SK-N-SH treated with all-trans-retinoic acid at 6 μM for 48 hours (cell line): ENCODE measurements around the gene MRPS18A.
"Not testable (repeated sequence)": the region's sequence is repeated elsewhere in the genome, so short reads cannot be mapped to it uniquely, and the experiment has no call there.

Experiments
- ATAC-seq: fragments of 200-7000 bp; cut with Tn5 transposase; 3 replicates; pipeline ENCODE4 v1.9.1; 2020; ENCODE audit warnings: mild to moderate bottlenecking, moderate library complexity
- ARNTL ChIP-seq: fragments of 450-650 bp; formaldehyde crosslinking; IDR thresholded peaks from 2 replicates; pipeline ENCODE4 v1.5.0; 2020; ENCODE audit warnings: low read depth, mild to moderate bottlenecking, moderate library complexity, borderline replicate concordance
- BACH2 ChIP-seq: fragments of 250-450 bp; sonication (Bioruptor Pico); IDR thresholded peaks from 2 replicates; pipeline ENCODE4 v1.9.0; 2021; ENCODE audit warnings: mild to moderate bottlenecking, borderline replicate concordance
- CREB5 ChIP-seq: fragments of 250-450 bp; sonication (Bioruptor Pico); IDR thresholded peaks from 2 replicates; pipeline ENCODE4 v1.5.1; 2020; ENCODE audit warnings: low read depth, mild to moderate bottlenecking, moderate library complexity
- CSDC2 ChIP-seq: fragments of 250-450 bp; sonication (Bioruptor Pico); IDR thresholded peaks from 2 replicates; pipeline ENCODE4 v1.5.0; 2020; ENCODE audit warnings: mild to moderate bottlenecking, moderate library complexity
- CSRNP3 ChIP-seq: fragments of 250-450 bp; sonication (Bioruptor Pico); IDR thresholded peaks from 2 replicates; pipeline ENCODE4 v1.5.1; 2021; ENCODE audit warnings: mild to moderate bottlenecking, moderate library complexity
- ESRRG ChIP-seq: fragments of 250-450 bp; sonication (Bioruptor Pico); IDR thresholded peaks from 2 replicates; pipeline ENCODE4 v1.6.1; 2021; ENCODE audit warnings: mild to moderate bottlenecking
- GLIS3 ChIP-seq: fragments of 250-450 bp; sonication (Bioruptor Pico); IDR thresholded peaks from 2 replicates; pipeline ENCODE4 v1.5.0; 2020; ENCODE audit warnings: mild to moderate bottlenecking, moderate library complexity
- ISL1 ChIP-seq: fragments of 250-450 bp; sonication (Bioruptor Pico); IDR thresholded peaks from 2 replicates; pipeline ENCODE4 v2.1.2; 2022; ENCODE audit warnings: mild to moderate bottlenecking, moderate library complexity
- OSR1 ChIP-seq: fragments of 250-450 bp; sonication (Bioruptor Pico); IDR thresholded peaks from 2 replicates; pipeline ENCODE4 v1.8.0; 2022; ENCODE audit warnings: moderate library complexity, mild to moderate bottlenecking, inconsistent platforms
- PATZ1 ChIP-seq: fragments of 250-450 bp; sonication (Bioruptor Pico); IDR thresholded peaks from 2 replicates; pipeline ENCODE4 v1.8.0; 2020; ENCODE audit warnings: mild to moderate bottlenecking, moderate library complexity, borderline replicate concordance
- POU6F1 ChIP-seq: fragments of 250-450 bp; sonication (Bioruptor Pico); IDR thresholded peaks from 2 replicates; pipeline ENCODE4 v1.8.0; 2021; ENCODE audit warnings: low read depth, mild to moderate bottlenecking, moderate library complexity, borderline replicate concordance
- RARB ChIP-seq: fragments of 250-450 bp; sonication (Bioruptor Pico); IDR thresholded peaks from 2 replicates; pipeline ENCODE4 v1.8.0; 2021; ENCODE audit warnings: mild to moderate bottlenecking, moderate library complexity
- SNAI2 ChIP-seq: fragments of 250-450 bp; sonication (Bioruptor Pico); IDR thresholded peaks from 2 replicates; pipeline ENCODE4 v1.5.0; 2020; ENCODE audit warnings: mild to moderate bottlenecking, moderate library complexity
- TSHZ2 ChIP-seq: fragments of 250-450 bp; sonication (Bioruptor Pico); IDR thresholded peaks from 2 replicates; pipeline ENCODE4 v1.5.0; 2020; ENCODE audit warnings: mild to moderate bottlenecking, moderate library complexity
- ZFP3 ChIP-seq: fragments of 250-450 bp; sonication (Bioruptor Pico); IDR thresholded peaks from 2 replicates; pipeline ENCODE4 v1.5.0; 2020; ENCODE audit warnings: mild to moderate bottlenecking, moderate library complexity
- ZFP30 ChIP-seq: fragments of 450-650 bp; formaldehyde crosslinking; IDR thresholded peaks from 2 replicates; pipeline ENCODE4 v1.5.0; 2022; ENCODE audit warnings: mild to moderate bottlenecking, moderate library complexity
- ZNF565 ChIP-seq: fragments of 450-650 bp; formaldehyde crosslinking; conservative IDR thresholded peaks from 2 replicates; pipeline ENCODE4 v1.5.0; 2020; ENCODE audit warnings: low read depth, mild to moderate bottlenecking, moderate library complexity
- ZNF70 ChIP-seq: fragments of 450-650 bp; formaldehyde crosslinking; IDR thresholded peaks from 2 replicates; pipeline ENCODE4 v1.5.0; 2020; ENCODE audit warnings: mild to moderate bottlenecking, moderate library complexity
- ZNF8 ChIP-seq: fragments of 450-650 bp; formaldehyde crosslinking; IDR thresholded peaks from 2 replicates; pipeline ENCODE4 v1.5.0; 2020; ENCODE audit warnings: mild to moderate bottlenecking, moderate library complexity

The MRPS18A gene

GRCh38 chr6:43665376-43665775, 22.2 kb downstream of the MRPS18A start (continued):
- TF ChIP-seq CSRNP3 = no peak
- no peak for TF ChIP-seq ZNF8 (CRISPR knock-in tag)
- TF ChIP-seq ZNF70 (CRISPR knock-in tag) = no peak
- TF ChIP-seq, all 23 proteins: peak for 0

- not testable (repeated sequence) for ATAC-seq
Observed at GRCh38 chr6:43662948-43663347, 24.6 kb downstream of the MRPS18A start.

- no peak for TF ChIP-seq OSR1
- TF ChIP-seq ZNF565 = no peak
- TF ChIP-seq CSDC2 (CRISPR knock-in tag) = no peak
- no peak for TF ChIP-seq ESRRG (CRISPR knock-in tag)
- no peak for TF ChIP-seq GLIS3 (CRISPR knock-in tag)
- no peak for TF ChIP-seq ZFP30 (CRISPR knock-in tag)
- no peak for TF ChIP-seq CREB5 (CRISPR knock-in tag)
- TF ChIP-seq POU6F1 (CRISPR knock-in tag) = no peak
- TF ChIP-seq ZFP3 (CRISPR knock-in tag) = no peak
- no peak for TF ChIP-seq ARNTL
- TF ChIP-seq BACH2 (CRISPR knock-in tag) = no peak
- no peak for TF ChIP-seq CSRNP3
- TF ChIP-seq PATZ1 = no peak
- no peak for TF ChIP-seq TSHZ2
- TF ChIP-seq ZNF70 (CRISPR knock-in tag) = no peak
- TF ChIP-seq ZNF8 (CRISPR knock-in tag) = no peak
- TF ChIP-seq, all 23 proteins: peak for 0
- ATAC-seq = no peak
Observed at GRCh38 chr6:43658161-43658560, 29.4 kb downstream of the MRPS18A start.

GRCh38 chr6:43657221-43657802, 30.3 kb downstream of the MRPS18A start:
- no peak for ATAC-seq
- TF ChIP-seq TSHZ2 (no peak), CREB5 (CRISPR knock-in tag) (no peak), GLIS3 (CRISPR knock-in tag) (no peak), OSR1 (no peak), POU6F1 (CRISPR knock-in tag) (no peak), RARB (CRISPR knock-in tag) (no peak), ZFP30 (CRISPR knock-in tag) (no peak), ISL1 (CRISPR knock-in tag) (no peak), ZNF8 (CRISPR knock-in tag) (no peak), SNAI2 (CRISPR knock-in tag) (no peak)
